Ascending aorta (tissue), 2 donors: ENCODE results near the gene NECAB3. TPM values are rescaled to one million over a fixed set of nuclear protein-coding genes. Genes with fewer than 3 reads are reported as not detected.

Experiments used
- DNase-seq, 2 donors: peaks; one replicate each; pipeline ENCODE4 v3.0.0-alpha.2; 2019; ENCODE audit warnings: low spot score in 2 of 2
- H3K27ac ChIP-seq, 2 donors: fragments of 200-600 bp; sonication (generic); one replicate each; pipeline ENCODE4 v1.5.1; 2016 to 2017; ENCODE audit warnings: mild to moderate bottlenecking in 1 of 2
- H3K27me3 ChIP-seq: fragments of 200-600 bp; sonication (generic); one replicate; pipeline ENCODE4 v1.5.1; 2017
- H3K36me3 ChIP-seq, 2 donors: fragments of 200-600 bp; sonication (generic); one replicate each; pipeline ENCODE4 v1.5.1; 2016
- H3K4me1 ChIP-seq, 2 donors: fragments of 200-600 bp; sonication (generic); one replicate each; pipeline ENCODE4 v1.5.1; 2016 to 2017; ENCODE audit warnings: mild to moderate bottlenecking in 1 of 2
- H3K4me3 ChIP-seq, 2 donors: fragments of 200-600 bp; sonication (generic); one replicate each; pipeline ENCODE4 v1.5.1; 2016 to 2017; ENCODE audit warnings: mild to moderate bottlenecking in 1 of 2
- H3K9me3 ChIP-seq, 2 donors: fragments of 200-600 bp; sonication (generic); one replicate each; pipeline ENCODE4 v1.5.1; 2016
- CTCF ChIP-seq, 3 experiments: fragments of 200-600 bp in 2 of 3; fragments of 450-650 bp in 1 of 3; sonication (generic) in 2 of 3; IDR thresholded peaks; one replicate each; pipeline ENCODE4 v1.5.1; 2016 to 2019; ENCODE audit warnings: antibody characterized with exemption in 3 of 3, mild to moderate bottlenecking in 1 of 3, moderate library complexity in 1 of 3
- intact Hi-C: fragments of 100-400 bp; cut with DNase I; formaldehyde crosslinking; loops from one replicate; pipeline ENCODE4 v1.15.1; 2023
- total RNA-seq: library from RNA; depleted of rRNA; stranded (reverse); fragments of >200 nt; gene quantifications from one replicate; pipeline ENCODE4 v1.1.0, GENCODE V29; 2016

Gene NECAB3
- total RNA-seq, 1 donor from 2014 or later, result 21.3 TPM

- DNase-seq, result no peak
- no peak for TF ChIP-seq CTCF (IDR thresholded peaks at IDR 0.05)
- Histone ChIP-seq H3K4me1 (peaks cover 8 to 15% of the 10 kb centered on the region in 2 donors), H3K36me3 (no peaks in the 10 kb centered on the region), H3K9me3 (no peaks in the 10 kb centered on the region), H3K27ac (no peak overlapping the region), H3K27me3 (no peaks in the 10 kb centered on the region), H3K4me3 (no peak overlapping the region)
- intact Hi-C loops, result no loop called here
These were observed 22.6 kb downstream of the NECAB3 start for GRCh38 chr20:33651562-33652048.

- peaks cover 8 to 17% of the 10 kb centered on the region in 2 donors for H3K4me1 ChIP-seq
- no peak for TF ChIP-seq CTCF (IDR thresholded peaks at IDR 0.05)
- H3K27me3 ChIP-seq, result no peaks in the 10 kb centered on the region
- intact Hi-C loops, result no loop called here
- no peak overlapping the region for H3K4me3 ChIP-seq
- H3K27ac ChIP-seq, result no peak overlapping the region
- H3K9me3 ChIP-seq, result no peaks in the 10 kb centered on the region
- DNase-seq, result no peak
- no peaks in the 10 kb centered on the region for H3K36me3 ChIP-seq
These were observed 23.3 kb downstream of the NECAB3 start for GRCh38 chr20:33650753-33651561.

- Histone ChIP-seq H3K9me3 (no peaks in the 10 kb centered on the region), H3K4me1 (peaks cover 8 to 17% of the 10 kb centered on the region in 2 donors), H3K36me3 (peaks cover 0 to 1% of the 10 kb centered on the region in 2 donors), H3K27me3 (no peaks in the 10 kb centered on the region), H3K4me3 (no peak overlapping the region), H3K27ac (no peak overlapping the region)
- TF ChIP-seq CTCF (IDR thresholded peaks at IDR 0.05), result no peak
- intact Hi-C loops, result no loop called here
- no peak for DNase-seq
These were observed 24.0 kb downstream of the NECAB3 start for GRCh38 chr20:33650111-33650752.

GRCh38 chr20:33649201-33649681, 25.0 kb downstream of the NECAB3 start:
- H3K9me3 ChIP-seq, result no peaks in the 10 kb centered on the region
- intact Hi-C loops, result loop anchor here (5.0 kb wide), 1 partner anchor 157 kb away; the partner anchor contains the start of gene CBFA2T2
- DNase-seq, result no peak
- no peak overlapping the region for H3K4me3 ChIP-seq
- no peak for TF ChIP-seq CTCF (IDR thresholded peaks at IDR 0.05)
- H3K27me3 ChIP-seq, result no peaks in the 10 kb centered on the region
- H3K4me1 ChIP-seq, result peaks cover 8 to 17% of the 10 kb centered on the region in 2 donors
- no peak overlapping the region for H3K27ac ChIP-seq
- peaks cover 9 to 11% of the 10 kb centered on the region in 2 donors for H3K36me3 ChIP-seq

- Histone ChIP-seq H3K27me3 (no peaks in the 10 kb centered on the region), H3K9me3 (no peaks in the 10 kb centered on the region), H3K4me3 (no peak overlapping the region), H3K27ac (peak overlapping the region in 1 of 2 donors; percentile 68), H3K4me1 (peaks cover 6 to 17% of the 10 kb centered on the region in 2 donors), H3K36me3 (peaks cover 12 to 16% of the 10 kb centered on the region in 2 donors)
- intact Hi-C loops, result loop anchor here (5.0 kb wide), 1 partner anchor 156 kb away; the partner anchor contains the start of gene CBFA2T2
- no peak for DNase-seq
- no peak for TF ChIP-seq CTCF (IDR thresholded peaks at IDR 0.05)
These were observed 25.7 kb downstream of the NECAB3 start for GRCh38 chr20:33648396-33649004.
